Hindlimb muscle (tissue), 1 donor: ENCODE results near the gene C9orf50. TPM values are rescaled to one million over a fixed set of nuclear protein-coding genes. Genes with fewer than 3 reads are reported as not detected.

ENCODE experiments used
- DNase-seq: peaks from one replicate; pipeline ENCODE4 v3.0.0-alpha.2; 2013
- polyA plus RNA-seq: library from polyadenylated mRNA; unstranded; fragments of 120-200 nt; gene quantifications from one replicate; pipeline ENCODE4 v1.2.1, GENCODE V29; 2013; ENCODE audit not compliant: insufficient read length

The C9orf50 gene
- polyA plus RNA-seq, 1 donor = 0.26 TPM

GRCh38 chr9:129629251-129629820, 8.4 kb upstream of the C9orf50 start:
- DNase-seq = no peak

DNA sequence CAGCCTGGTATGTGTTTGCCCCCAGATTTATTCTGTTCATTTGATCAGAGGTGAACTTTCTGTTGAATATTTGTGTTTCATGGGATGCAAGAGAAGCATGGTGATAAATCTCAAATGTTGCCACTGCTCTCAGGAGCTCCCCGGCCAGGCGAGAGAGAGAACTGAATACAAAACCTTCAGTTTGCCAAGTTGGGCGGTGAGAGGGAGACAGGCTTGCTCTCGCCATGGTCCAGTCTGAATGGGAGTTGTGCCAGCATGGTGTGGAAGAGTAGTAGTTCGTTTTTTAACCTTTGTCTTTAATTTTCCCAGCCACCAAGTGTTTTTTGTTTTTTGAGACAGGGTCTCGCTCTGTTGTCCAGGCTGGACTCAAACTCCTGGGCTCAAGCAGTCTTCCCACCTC, 7.8 kb upstream of the C9orf50 start:
- DNase-seq = no peak

GRCh38 chr9:129627556-129628440, 6.9 kb upstream of the C9orf50 start:
- DNase-seq = no peak

GRCh38 chr9:129626625-129627284, 5.9 kb upstream of the C9orf50 start:
- DNase-seq = no peak

- DNase-seq = peak; percentile 88
Observed at GRCh38 chr9:129626079-129626624, 5.3 kb upstream of the C9orf50 start, which contains the start of gene NTMT1. TSS of gene NTMT1 (plus strand) at chr9:129626163. CDS start at chr9:129632704, 6,541 bp downstream.

GRCh38 chr9:129624947-129625346, 4.0 kb upstream of the C9orf50 start:
- DNase-seq = no peak

GRCh38 chr9:129624168-129624759, 3.4 kb upstream of the C9orf50 start:
- no peak for DNase-seq

- no peak for DNase-seq
Observed at GRCh38 chr9:129623331-129623730, 2.4 kb upstream of the C9orf50 start.

DNA sequence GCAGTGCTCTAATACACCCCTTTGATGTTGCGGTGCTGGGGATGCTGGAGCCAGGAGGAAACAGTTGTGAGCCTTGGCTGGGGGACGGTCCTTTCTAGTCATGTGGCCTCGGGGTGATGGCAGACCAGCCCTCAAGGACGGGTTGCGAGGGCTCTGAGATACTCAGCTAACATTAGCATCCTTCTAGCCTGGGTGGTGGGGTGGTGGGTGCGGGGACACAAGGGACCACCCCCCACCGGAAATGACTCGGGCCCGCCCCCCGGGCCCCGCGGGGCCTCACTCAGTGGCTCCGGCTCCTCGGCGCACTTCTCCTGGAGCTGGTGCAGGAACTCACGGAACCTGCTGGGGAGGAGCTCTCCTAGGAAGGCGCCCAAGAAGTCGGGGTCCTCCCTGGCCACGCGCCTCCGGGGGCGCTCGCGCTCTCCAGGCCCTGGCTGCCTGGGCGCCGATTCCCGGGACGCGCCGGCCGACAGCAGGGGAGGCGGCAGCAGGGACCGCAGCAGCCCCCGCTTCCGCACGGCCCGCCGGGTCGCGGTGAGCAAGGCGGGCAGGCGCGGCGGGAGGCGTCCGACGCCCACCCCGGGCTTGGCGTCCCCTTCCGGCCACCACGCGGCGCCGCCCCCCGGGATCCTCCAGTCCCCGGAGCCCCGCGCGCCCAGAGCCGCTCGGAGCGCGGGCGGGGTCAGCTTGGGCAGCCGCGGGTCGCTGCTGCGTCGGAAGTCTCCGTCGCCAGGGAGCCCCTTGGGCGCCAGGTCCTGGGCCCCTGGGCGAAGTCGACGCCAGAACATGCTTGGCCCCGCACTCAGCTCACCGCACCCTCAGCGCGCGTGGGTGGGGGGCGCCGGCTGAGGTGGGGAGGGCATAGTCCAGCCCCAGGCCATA, 873 bp downstream of the C9orf50 start:
- DNase-seq = no peak

DNA sequence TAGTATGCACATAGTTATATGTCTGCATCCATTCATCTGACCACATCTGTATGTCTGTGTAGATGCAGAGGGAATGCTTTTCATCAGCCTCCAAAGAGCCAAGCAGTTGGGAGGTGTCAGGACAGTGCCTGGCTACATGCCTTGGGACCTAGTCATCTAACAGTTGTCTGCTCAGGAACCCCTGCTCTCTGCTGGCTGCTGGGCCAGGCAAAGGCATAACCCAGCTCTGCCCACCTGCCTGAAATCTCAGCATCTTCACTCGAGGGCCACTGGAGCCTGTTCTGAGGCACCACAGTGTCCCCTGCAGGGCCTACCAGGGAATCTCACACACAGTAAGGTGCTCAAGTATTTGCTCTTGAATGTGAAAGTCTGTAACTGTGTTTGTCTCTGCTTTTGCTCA, 3.7 kb downstream of the C9orf50 start:
- no peak for DNase-seq

- no peak for DNase-seq
Observed at GRCh38 chr9:129615407-129616285, 5.3 kb downstream of the C9orf50 start.

GRCh38 chr9:129614932-129615331, 6.0 kb downstream of the C9orf50 start:
- no peak for DNase-seq

- no peak for DNase-seq
Observed at GRCh38 chr9:129613520-129614175, 7.3 kb downstream of the C9orf50 start.

DNA sequence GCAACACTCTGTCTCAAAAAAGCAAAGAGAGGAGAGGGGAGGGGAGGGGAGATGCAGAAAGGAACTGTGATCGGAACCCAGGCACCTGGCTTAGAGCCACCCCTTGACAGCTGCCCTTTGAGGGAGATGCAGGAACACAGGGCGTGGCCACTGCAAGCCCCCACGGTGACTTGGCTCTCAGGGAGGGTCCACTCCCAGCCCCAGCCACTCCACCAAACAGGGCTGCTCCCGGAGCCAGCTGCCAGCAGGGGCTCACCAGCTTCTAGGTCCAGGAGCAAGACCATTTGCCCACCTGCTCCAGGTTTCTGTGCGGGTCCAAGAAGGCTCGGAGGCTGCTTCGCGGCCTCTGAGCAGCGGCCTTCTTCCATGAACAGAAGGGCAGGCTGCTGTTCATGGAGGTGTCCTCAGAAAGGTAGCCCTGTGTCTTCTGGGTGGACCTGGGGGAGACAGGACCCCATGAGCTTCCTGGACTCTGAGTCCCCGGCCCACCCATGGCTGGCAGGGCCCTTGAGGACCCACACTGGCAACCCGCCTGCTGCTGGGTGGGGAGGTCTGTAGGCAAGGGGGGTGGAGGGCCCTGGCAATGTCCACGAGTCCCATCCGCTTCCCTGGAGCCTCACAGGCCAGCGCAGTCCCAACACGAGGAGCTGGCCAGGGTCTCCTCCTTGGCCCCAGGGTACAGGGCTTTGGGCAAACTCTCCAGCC, 7.9 kb downstream of the C9orf50 start:
- no peak for DNase-seq

GRCh38 chr9:129612123-129612522, 8.8 kb downstream of the C9orf50 start:
- no peak for DNase-seq

GRCh38 chr9:129611307-129611800, 9.5 kb downstream of the C9orf50 start:
- DNase-seq = no peak

DNA sequence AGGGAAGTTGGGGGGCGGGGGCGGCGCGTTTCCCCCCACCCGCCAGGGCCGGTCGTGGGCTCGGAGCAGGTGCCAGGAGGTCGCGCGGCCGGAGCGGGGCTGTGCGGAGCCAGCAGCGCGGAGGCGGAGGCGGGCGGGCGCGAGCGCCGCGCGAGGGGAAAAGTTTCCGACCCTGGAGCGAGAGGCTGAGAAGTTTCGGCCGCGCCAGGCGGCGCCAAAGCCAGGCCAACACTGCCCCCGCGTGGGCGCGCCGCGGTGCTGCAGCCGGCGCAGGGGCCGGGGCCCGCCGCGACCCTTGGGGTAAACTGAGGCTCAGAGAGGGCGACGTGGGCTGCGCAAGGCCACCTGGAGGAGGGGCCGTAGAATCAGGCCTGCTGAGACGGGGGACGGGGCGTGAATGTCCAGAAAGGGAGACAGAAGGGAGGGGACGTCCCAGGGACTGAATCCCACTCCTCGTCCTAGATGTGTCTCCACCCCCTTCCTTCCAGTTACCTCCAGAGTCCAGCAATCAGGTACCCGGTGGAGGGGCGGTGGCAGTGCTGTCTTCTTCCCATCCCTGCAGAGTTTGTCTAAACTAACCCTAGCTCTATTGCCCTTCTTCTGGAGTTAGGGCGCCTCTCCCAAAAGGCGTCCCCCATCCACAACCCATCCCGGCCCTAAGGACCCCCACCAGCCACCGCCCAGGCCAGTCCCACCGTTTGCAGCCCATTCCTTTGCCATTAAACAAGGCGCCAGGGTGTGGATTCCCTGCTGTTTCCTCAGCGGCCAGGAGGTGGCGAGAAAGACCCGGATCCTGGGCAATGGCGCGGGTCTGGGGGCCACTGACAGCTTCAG, 10.2 kb downstream of the C9orf50 start:
- DNase-seq = peak; percentile 87

DNA sequence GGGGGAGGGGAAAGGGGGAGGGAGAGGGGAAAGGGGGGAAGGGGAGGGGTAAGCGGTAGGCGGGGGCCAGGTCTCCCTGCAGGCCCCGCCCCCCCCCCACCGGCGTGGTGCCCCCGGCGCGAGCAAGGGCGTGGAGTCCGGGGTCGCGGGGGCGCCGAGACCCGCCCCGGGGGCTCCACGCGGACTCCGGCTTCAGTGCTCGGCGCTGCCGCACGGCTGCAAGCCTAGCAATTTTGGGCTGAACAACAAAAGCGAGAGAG, 10.8 kb downstream of the C9orf50 start:
- DNase-seq = no peak
